GM21576 (cell line): ENCODE measurements around the gene NAXD.
"Not testable (repeated sequence)": the region's sequence is repeated elsewhere in the genome, so short reads cannot be mapped to it uniquely, and the experiment has no call there.

ENCODE experiments used
- ATAC-seq: cut with Tn5 transposase; IDR thresholded peaks from one replicate; pipeline ENCODE4 v1.9.1; 2021; ENCODE audit warnings: mild to moderate bottlenecking, moderate library complexity; ENCODE audit not compliant: unreplicated experiment

The NAXD gene

GRCh38 chr13:110615322-110616102, at the start of gene NAXD:
Gene NAXD (plus strand): TSS chr13:110615545. CDS start chr13:110615602, 57 bp downstream.
- peak; percentile 62 for ATAC-seq

GRCh38 chr13:110566171-110566570, 49.2 kb upstream of the NAXD start:
- ATAC-seq: no peak

GRCh38 chr13:110568612-110569011, 46.7 kb upstream of the NAXD start:
- ATAC-seq: no peak

- ATAC-seq: not testable (repeated sequence)
Observed at GRCh38 chr13:110569962-110570361, 45.4 kb upstream of the NAXD start.

- ATAC-seq: no peak
Observed at GRCh38 chr13:110570886-110571285, 44.5 kb upstream of the NAXD start.

- ATAC-seq: no peak
Observed at GRCh38 chr13:110571896-110572777, 43.2 kb upstream of the NAXD start.

- peak; percentile 59 for ATAC-seq
Observed at GRCh38 chr13:110572778-110573118, 42.6 kb upstream of the NAXD start.

- no peak for ATAC-seq
Observed at GRCh38 chr13:110574161-110574560, 41.2 kb upstream of the NAXD start.

GRCh38 chr13:110575322-110576069, 39.8 kb upstream of the NAXD start:
- ATAC-seq: peak; percentile 80

GRCh38 chr13:110576070-110576394, 39.3 kb upstream of the NAXD start:
- no peak for ATAC-seq

- no peak for ATAC-seq
Observed at GRCh38 chr13:110576736-110577476, 38.4 kb upstream of the NAXD start.

- ATAC-seq: no peak
Observed at GRCh38 chr13:110578363-110578762, 37.0 kb upstream of the NAXD start.

- no peak for ATAC-seq
Observed at GRCh38 chr13:110580800-110581199, 34.5 kb upstream of the NAXD start.

GRCh38 chr13:110581506-110582185, 33.7 kb upstream of the NAXD start:
- ATAC-seq: no peak

GRCh38 chr13:110582421-110582954, 32.9 kb upstream of the NAXD start:
- no peak for ATAC-seq

GRCh38 chr13:110583178-110583865, 32.0 kb upstream of the NAXD start:
- ATAC-seq: no peak

GRCh38 chr13:110589793-110590390, 25.5 kb upstream of the NAXD start:
- ATAC-seq: no peak

- ATAC-seq: no peak
Observed at GRCh38 chr13:110590577-110590976, 24.8 kb upstream of the NAXD start.

GRCh38 chr13:110592665-110593064, 22.7 kb upstream of the NAXD start:
- no peak for ATAC-seq
